ENCODE data around the gene HTR3C. TPM values are rescaled to one million over a fixed set of nuclear protein-coding genes. Genes with fewer than 3 reads are reported as not detected.
A peak's percentile ranks its signal among the peaks of the same experiment; 100 is the strongest.

HTR3C gene
- total and polyA plus RNA-seq, 2 donors from 2014 or later = not detected

GRCh38 chr3:184099806-184100686 lies 47.2 kb downstream of the HTR3C start:
- DNase-seq (peak in 1 of 5 donors; percentile 1), FAIRE-seq (no peak)
- TF ChIP-seq CTCF (IDR thresholded peaks at IDR 0.05; ENCODE audit: borderline replicate concordance, extremely low read depth, insufficient read depth) = no peak
- no peak overlapping the region for H3K4me3 ChIP-seq (ENCODE audit: low read length in 3 of 3)
- intact Hi-C loops (cut with DNase I) = no loop called here
- no peaks in the 10 kb centered on the region for H3K4me1 ChIP-seq (ENCODE audit: control insufficient read depth in 2 of 3, insufficient read depth in 2 of 3, low read depth in 1 of 3, low read length in 3 of 3)
- no peaks in the 10 kb centered on the region for H3K9me3 ChIP-seq (ENCODE audit: control insufficient read depth in 2 of 3, insufficient read depth in 1 of 3, low read length in 3 of 3)
- H3K27me3 ChIP-seq (ENCODE audit: control insufficient read depth, insufficient read depth, low read length) = no peaks in the 10 kb centered on the region
- no peak overlapping the region for H3K27ac ChIP-seq (ENCODE audit: low read depth in 2 of 2, low read length in 2 of 2)
- H3K9ac ChIP-seq (ENCODE audit: low read length in 3 of 3) = no peak overlapping the region
- H3K36me3 ChIP-seq (ENCODE audit: control insufficient read depth in 2 of 3, insufficient read depth in 3 of 3, low read length in 3 of 3) = no peaks in the 10 kb centered on the region

Other genes with a start within 250 kb of the HTR3C start
- 1.5 TPM for gene MAP6D1, start 227.5 kb upstream of the HTR3C start, total RNA-seq
- gene MAP6D1, start 227.5 kb upstream of the HTR3C start, polyA plus RNA-seq (ENCODE audit: insufficient read depth, low read depth, low replicate concordance) = 1.4 TPM
- gene PARL, start 168.2 kb upstream of the HTR3C start, total RNA-seq = 70.2 TPM
- 88.8 TPM for gene PARL, start 168.2 kb upstream of the HTR3C start, polyA plus RNA-seq (ENCODE audit: insufficient read depth, low read depth, low replicate concordance)
- 39.3 TPM for gene ABCC5, start 35.2 kb upstream of the HTR3C start, total RNA-seq
- gene ABCC5, start 35.2 kb upstream of the HTR3C start, polyA plus RNA-seq (ENCODE audit: insufficient read depth, low read depth, low replicate concordance) = 31.9 TPM
- gene HTR3D, start 21.3 kb upstream of the HTR3C start, total RNA-seq = not detected
- not detected for gene HTR3D, start 21.3 kb upstream of the HTR3C start, polyA plus RNA-seq (ENCODE audit: insufficient read depth, low read depth, low replicate concordance)
- not detected for gene HTR3E, start 44.0 kb downstream of the HTR3C start, total RNA-seq
- not detected for gene HTR3E, start 44.0 kb downstream of the HTR3C start, polyA plus RNA-seq (ENCODE audit: insufficient read depth, low read depth, low replicate concordance)
- 36.9 TPM for gene EIF2B5, start 82.3 kb downstream of the HTR3C start, total RNA-seq
- 37.0 TPM for gene EIF2B5, start 82.3 kb downstream of the HTR3C start, polyA plus RNA-seq (ENCODE audit: insufficient read depth, low read depth, low replicate concordance)
- 57.4 TPM for gene DVL3, start 102.3 kb downstream of the HTR3C start, total RNA-seq
- gene DVL3, start 102.3 kb downstream of the HTR3C start, polyA plus RNA-seq (ENCODE audit: insufficient read depth, low read depth, low replicate concordance) = 30.3 TPM
- gene AP2M1, start 121.8 kb downstream of the HTR3C start, total RNA-seq = 329 TPM
- gene AP2M1, start 121.8 kb downstream of the HTR3C start, polyA plus RNA-seq (ENCODE audit: insufficient read depth, low read depth, low replicate concordance) = 353 TPM
- 69.0 TPM for gene ABCF3, start 133.2 kb downstream of the HTR3C start, total RNA-seq
- 49.1 TPM for gene ABCF3, start 133.2 kb downstream of the HTR3C start, polyA plus RNA-seq (ENCODE audit: insufficient read depth, low read depth, low replicate concordance)
- gene VWA5B2, start 176.5 kb downstream of the HTR3C start, total RNA-seq = 0.25 TPM
- 0.11 TPM for gene VWA5B2, start 176.5 kb downstream of the HTR3C start, polyA plus RNA-seq (ENCODE audit: insufficient read depth, low read depth, low replicate concordance)
- gene ALG3, start 195.9 kb downstream of the HTR3C start, total RNA-seq = 33.6 TPM
- 39.8 TPM for gene ALG3, start 195.9 kb downstream of the HTR3C start, polyA plus RNA-seq (ENCODE audit: insufficient read depth, low read depth, low replicate concordance)
- 2.8 TPM for gene EEF1AKMT4, start 196.6 kb downstream of the HTR3C start, total RNA-seq
- 6.1 TPM for gene EEF1AKMT4, start 196.6 kb downstream of the HTR3C start, polyA plus RNA-seq (ENCODE audit: insufficient read depth, low read depth, low replicate concordance)
- gene CAMK2N2, start 208.5 kb downstream of the HTR3C start, total RNA-seq = 0.31 TPM
- 0.39 TPM for gene CAMK2N2, start 208.5 kb downstream of the HTR3C start, polyA plus RNA-seq (ENCODE audit: insufficient read depth, low read depth, low replicate concordance)
- gene ECE2, start 223.0 kb downstream of the HTR3C start, total RNA-seq = not detected
- gene ECE2, start 223.0 kb downstream of the HTR3C start, polyA plus RNA-seq (ENCODE audit: insufficient read depth, low read depth, low replicate concordance) = not detected
- gene PSMD2, start 246.2 kb downstream of the HTR3C start, total RNA-seq = 149 TPM
- gene PSMD2, start 246.2 kb downstream of the HTR3C start, polyA plus RNA-seq (ENCODE audit: insufficient read depth, low read depth, low replicate concordance) = 104 TPM